Gastroesophageal sphincter (tissue), 3 donors: ENCODE results near the gene ATF4.

Source experiments
- POLR2A ChIP-seq, 2 donors: fragments of 450-650 bp; IDR thresholded peaks; one replicate each; pipeline ENCODE4 v1.6.1; 2017; ENCODE audit warnings: antibody characterized with exemption in 2 of 2, mild to moderate bottlenecking in 2 of 2, moderate library complexity in 1 of 2
- TF ChIP-seq, protein P1 (sequence below), 4 experiments: fragments of 200-600 bp in 2 of 4; fragments of 450-650 bp in 2 of 4; sonication (generic) in 1 of 4; IDR thresholded peaks; one replicate each; pipeline ENCODE4 v1.5.1; 2017 to 2019; ENCODE audit warnings: antibody characterized with exemption in 4 of 4, mild to moderate bottlenecking in 2 of 4, moderate library complexity in 2 of 4

DNA sequence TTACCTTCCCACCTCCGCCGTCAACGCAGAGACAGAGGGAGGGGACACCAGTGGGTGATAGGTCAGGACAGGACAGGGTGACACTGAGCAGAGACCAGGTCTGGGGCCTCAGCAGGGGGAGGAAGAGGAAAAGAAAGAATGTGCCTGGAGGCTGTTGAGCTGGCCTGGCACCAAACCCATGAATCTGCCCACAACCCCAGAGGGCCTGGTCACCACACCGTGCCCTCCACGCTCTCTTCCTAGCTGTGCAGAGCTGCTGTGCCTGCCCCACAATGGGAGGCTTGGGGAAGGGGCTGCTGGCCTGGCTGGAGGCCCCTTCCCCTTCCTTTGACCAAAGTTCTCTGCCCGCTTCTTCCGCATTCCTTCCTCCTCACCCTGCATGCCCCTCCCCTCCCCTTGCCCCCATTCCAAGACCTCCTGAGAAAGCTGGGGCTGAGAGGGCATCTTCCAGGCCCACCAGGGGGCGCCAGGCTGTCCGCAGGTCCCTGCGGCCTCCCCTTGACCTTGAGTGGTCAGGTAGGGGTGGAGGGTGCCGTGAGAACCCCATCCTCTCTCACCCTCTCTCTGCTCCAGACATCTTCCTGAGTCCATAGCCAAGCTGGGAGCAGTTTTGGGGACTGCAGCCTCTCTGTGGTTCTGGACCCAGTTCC is 39.2 kb downstream of the ATF4 start:
- TF ChIP-seq, protein P1, sequence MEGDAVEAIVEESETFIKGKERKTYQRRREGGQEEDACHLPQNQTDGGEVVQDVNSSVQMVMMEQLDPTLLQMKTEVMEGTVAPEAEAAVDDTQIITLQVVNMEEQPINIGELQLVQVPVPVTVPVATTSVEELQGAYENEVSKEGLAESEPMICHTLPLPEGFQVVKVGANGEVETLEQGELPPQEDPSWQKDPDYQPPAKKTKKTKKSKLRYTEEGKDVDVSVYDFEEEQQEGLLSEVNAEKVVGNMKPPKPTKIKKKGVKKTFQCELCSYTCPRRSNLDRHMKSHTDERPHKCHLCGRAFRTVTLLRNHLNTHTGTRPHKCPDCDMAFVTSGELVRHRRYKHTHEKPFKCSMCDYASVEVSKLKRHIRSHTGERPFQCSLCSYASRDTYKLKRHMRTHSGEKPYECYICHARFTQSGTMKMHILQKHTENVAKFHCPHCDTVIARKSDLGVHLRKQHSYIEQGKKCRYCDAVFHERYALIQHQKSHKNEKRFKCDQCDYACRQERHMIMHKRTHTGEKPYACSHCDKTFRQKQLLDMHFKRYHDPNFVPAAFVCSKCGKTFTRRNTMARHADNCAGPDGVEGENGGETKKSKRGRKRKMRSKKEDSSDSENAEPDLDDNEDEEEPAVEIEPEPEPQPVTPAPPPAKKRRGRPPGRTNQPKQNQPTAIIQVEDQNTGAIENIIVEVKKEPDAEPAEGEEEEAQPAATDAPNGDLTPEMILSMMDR (IDR thresholded peaks at IDR 0.05): peak in 1 of 4 experiments; percentile 28
- no peak for TF ChIP-seq POLR2A (IDR thresholded peaks at IDR 0.05)
